NCI-H1092 treated with DMSO at 0.1 percent for 48 hours (cell line): ENCODE results near the gene ZC3H10.
"Not testable (repeated sequence)": the region's sequence is repeated elsewhere in the genome, so short reads cannot be mapped to it uniquely, and the experiment has no call there.

Experiments
- DNase-seq: peaks from one replicate; lab custom pipeline; 2025; lab: John Stamatoyannopoulos, UW

The ZC3H10 gene

DNA sequence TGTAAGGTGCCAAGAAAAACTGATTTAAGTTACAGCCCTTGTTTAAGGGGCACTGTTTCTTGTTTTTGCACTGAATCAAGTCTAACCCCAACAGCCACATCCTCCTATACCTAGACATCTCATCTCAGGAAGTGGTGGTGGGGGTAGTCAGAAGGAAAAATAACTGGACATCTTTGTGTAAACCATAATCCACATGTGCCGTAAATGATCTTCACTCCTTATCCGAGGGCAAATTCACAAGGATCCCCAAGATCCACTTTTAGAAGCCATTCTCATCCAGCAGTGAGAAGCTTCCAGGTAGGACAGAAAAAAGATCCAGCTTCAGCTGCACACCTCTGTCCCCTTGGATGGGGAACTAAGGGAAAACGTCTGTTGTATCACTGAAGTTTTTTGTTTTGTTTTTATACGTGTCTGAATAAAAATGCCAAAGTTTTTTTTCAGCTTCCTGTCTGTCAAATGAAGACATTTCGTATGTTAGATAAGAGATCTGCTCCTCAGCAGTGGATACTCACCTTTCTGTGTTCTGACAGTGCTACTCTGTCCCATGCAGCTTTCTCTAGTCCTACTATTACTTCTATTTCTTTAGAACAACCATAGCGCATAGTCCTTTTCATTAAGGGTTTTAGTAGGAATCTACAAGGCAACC is 14.9 kb upstream of the ZC3H10 start:
- no peak for DNase-seq

DNA sequence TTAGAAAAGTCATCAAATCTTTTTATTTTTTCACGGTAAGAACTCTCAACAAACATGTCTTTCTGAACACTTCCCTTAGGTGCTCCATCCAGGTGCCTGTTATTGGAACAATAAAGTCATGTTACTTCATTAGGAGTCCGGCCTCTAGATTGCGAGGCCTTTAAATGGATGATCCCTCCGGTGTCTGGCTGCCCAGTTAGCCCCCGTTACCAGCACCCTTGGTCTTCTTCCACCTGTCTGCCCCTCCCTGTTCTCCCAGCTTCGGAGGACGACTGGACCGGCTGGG is 14.3 kb upstream of the ZC3H10 start:
- no peak for DNase-seq

DNA sequence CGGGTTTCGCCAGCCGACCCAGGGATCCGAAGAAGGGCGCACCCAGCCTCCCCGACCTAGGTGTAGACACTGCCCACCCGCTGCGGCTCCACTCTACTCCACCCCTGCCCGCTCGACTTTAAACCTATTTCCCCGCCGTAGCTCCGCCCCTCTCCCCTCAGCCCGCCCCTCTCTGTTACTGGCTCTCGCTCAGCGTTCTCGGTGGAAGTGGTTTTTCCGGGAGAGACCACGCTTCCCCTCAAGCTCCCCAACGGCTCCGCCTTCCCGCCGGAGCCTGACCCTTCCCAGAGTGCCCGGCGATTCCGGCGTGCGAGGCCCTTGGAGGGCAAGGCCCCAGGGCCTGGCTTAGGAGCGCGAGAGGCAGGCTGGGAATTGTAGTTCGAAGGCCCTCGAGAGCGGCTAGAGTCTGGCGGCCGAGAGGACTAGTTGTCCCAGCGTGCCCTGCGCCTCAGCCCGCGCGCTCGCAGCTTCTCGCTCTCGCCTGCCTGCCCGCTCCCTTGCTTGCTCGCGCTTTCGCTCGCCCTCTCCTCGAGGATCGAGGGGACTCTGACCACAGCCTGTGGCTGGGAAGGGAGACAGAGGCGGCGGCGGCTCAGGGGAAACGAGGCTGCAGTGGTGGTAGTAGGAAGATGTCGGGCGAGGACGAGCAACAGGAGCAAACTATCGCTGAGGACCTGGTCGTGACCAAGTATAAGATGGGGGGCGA is 13.8 kb upstream of the ZC3H10 start, which contains the start of gene PA2G4:
TSS of gene PA2G4 (plus strand) at position 451 of the 706 bp plus-strand sequence. CDS start at position 630, 179 bp downstream.
- DNase-seq: peak; percentile 96

DNA sequence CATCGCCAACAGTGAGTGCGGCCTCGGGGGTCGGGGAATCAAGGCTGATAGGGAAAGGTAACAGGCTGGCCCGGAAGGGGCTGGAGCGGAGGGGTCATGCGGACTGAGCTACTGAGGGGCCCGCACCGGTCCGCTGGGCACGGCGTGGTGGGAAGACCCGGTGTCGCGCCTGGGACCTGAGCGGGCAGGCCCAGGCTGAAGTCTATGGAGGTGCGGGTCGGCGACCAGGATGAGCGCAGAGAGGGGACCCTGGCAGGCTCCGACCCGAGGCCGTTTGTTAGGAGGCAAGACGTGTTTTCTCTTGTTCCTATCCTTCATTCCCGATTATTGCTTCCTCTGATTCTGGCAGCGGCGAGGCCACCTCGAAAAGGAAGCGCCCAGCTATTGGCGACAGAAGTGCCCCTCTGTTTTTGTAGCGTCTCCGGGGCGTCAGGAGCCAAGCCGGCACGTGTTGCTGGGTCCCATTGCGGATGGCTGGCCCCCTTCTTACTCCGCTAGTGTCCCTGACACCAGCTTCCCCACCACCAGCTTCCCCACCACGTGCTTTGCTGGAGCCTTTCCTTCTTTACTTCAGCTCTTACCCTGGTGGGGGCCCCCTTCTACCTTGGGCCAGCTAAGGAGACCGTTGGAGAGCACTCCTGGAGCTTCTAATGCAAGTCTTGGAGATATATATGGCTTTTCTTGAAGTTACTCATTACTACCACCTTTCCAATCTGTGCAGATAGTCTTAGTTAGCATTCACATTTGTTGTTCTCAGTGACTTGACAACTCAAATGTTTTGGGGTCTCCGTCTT is 13.1 kb upstream of the ZC3H10 start:
- no peak for DNase-seq

DNA sequence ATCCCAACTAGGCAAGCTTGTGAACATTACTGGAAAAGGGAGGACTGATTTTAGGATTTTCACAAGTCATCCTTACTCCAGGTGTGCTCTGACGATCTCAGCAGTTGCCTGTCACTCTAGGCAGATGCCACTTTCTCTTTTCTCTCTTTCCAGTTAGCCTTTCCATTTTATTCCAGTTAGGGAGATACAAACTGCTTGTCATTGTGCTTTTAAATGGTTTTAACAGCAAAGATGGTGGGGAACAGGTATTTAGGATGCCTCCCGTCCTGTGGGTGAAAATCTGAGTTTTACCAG is 12.5 kb upstream of the ZC3H10 start:
- DNase-seq: no peak

DNA sequence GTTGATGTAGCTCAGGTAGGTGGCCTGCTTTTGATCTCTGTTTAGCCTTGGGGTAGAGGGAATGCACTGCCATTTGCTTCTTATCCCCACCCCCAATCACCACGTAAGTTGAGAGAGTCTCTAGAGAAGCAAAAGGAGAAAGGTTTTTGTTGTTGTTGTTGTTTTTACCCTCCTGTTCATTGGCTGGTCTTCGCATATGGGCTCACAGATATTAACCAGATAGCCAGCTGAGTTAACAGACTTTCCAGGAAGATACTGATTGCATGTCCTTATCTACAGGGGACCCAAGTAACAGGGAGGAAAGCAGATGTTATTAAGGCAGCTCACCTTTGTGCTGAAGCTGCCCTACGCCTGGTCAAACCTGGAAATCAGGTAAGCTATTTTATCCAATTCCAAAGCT is 10.8 kb upstream of the ZC3H10 start:
- DNase-seq: no peak

DNA sequence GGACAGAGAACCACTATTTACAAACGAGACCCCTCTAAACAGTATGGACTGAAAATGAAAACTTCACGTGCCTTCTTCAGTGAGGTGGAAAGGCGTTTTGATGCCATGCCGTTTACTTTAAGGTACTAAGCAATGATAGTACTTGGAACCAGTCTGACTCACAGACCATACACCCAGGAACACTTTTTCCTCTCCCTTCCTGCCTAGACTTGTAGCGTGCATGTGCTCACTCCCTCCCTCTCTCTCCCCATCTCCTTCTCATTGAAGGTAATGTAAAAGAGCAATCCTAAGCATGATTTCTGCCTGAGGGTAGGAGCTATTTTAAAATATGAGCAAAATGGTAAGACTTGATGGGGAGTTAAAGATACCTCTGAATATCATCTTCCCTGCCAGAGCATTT is 7.5 kb upstream of the ZC3H10 start:
- DNase-seq: no peak

DNA sequence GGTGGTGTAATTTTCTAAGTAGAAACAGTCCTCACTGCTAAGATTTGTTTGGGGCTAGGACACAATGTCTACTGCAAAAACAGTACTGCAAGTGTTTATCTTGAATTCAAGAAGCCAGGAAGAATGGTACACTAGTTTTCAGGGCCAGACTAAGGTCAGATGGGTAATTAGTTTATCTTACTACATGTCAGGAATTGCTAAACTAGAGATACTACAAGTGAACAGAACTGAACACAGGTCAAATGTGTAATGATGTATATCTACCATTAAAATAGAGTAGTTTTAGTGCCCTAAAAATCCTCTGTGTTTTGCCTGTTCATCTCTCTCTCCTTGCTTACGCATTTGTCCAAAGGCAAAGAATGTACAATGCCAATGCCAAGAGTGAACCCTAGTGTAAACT is 4.0 kb upstream of the ZC3H10 start:
- DNase-seq: no peak

DNA sequence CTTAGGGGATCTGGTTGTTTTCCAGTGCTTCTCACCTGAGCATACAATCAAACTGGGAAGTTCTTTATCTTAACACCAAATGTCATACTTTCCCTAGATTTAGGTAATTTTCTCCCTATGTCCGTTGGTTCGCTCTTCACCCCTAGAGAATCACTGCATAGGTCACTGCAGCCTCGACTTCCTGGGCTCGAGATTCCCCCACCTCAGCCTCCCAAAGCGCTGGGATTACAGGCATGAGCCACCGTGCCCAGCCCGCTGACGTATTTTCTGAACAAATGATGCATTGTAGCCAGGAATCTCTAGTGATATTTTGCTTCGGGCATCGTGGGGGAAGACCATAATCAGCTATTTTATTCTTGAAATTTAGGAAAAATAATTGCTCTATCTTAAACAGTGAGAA is 2.7 kb upstream of the ZC3H10 start:
- no peak for DNase-seq

DNA sequence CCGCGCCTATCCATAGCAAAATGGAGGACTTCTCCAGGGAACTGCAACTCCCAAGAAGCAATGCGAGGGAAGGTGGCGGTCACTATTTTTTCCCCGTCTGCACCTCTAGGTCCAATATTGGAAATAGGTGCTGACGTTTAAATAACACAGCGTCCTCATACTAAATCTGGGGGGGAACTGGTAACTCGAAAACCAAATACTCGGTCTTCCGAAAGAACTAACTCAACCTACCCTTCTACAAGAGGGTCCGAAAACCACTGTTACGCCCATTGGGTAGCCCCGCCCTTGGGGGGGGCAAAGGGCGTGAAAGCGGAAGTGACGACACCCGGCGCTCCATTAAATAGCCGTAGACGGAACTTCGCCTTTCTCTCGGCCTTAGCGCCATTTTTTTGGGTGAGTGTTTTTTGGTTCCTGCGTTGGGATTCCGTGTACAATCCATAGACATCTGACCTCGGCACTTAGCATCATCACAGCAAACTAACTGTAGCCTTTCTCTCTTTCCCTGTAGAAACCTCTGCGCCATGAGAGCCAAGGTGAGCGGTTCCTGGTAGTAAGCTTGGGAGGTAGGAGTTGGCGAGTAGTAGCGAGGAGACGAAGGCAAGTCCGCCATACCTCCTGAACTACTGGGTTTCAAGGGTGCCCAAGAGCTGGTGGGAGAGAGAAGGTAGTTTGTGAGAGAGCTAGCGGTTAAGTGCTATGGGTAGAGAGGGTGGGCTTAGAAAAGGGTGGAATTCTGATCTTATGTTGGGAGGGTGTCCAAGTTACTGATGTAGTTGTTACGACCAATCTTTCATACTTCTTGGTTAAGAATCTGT is 1.6 kb upstream of the ZC3H10 start, which contains the start of gene RPL41:
TSS of gene RPL41 (plus strand) at position 367 of the 815 bp plus-strand sequence.
- peak; percentile 91 for DNase-seq

DNA sequence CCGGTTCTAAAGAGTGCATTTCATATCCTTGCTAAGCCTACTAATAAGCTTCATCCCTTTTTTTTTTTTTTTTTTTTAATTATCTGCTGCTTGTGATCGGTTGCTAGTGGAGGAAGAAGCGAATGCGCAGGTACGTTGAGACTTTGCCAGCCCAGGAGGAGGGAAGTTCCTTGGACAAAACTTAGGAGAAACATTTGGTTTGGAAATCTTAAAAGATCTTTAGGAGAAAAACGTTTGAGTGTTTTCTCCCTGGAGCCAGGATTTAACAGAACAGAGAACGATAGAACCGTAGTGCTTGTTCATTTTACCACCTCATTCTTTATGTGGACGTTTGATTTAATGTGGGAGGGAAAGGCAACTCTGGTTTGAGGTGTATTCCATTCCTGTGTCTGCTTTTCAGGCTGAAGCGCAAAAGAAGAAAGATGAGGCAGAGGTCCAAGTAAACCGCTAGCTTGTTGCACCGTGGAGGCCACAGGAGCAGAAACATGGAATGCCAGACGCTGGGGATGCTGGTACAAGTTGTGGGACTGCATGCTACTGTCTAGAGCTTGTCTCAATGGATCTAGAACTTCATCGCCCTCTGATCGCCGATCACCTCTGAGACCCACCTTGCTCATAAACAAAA is 872 bp upstream of the ZC3H10 start:
- not testable (repeated sequence) for DNase-seq

DNA sequence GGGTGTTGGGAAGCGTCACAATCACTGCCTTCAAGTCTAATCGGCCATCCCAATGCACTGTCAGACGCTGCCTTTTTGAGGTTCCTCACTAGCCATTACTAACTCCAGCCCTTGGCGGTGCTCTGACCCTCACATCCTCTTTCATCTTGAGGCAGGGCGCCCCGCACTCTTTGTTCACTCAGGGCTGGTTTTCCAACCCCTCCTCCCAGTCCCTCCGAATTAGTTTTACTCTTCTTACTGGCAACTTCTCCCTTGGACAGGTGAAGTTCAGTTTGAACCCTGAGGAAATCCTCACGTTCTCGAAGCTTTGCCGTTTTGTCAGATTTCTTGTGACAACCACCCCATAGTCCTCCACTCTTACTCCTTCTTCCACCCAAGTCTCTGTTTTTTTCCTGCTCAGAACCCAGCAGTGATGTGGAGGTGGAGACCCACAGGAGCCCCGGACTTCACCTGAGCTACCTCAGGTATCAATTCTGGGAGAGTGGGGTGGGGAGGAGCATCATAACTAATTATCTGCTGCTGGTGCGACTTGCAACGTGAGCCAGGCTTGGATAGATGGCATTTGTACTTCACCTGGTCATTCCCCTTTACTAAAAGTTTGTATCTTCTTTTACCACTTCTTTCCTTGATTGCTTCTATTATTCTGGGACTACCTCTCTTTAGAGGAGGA is 757 bp downstream of the ZC3H10 start:
- peak; percentile 31 for DNase-seq

DNA sequence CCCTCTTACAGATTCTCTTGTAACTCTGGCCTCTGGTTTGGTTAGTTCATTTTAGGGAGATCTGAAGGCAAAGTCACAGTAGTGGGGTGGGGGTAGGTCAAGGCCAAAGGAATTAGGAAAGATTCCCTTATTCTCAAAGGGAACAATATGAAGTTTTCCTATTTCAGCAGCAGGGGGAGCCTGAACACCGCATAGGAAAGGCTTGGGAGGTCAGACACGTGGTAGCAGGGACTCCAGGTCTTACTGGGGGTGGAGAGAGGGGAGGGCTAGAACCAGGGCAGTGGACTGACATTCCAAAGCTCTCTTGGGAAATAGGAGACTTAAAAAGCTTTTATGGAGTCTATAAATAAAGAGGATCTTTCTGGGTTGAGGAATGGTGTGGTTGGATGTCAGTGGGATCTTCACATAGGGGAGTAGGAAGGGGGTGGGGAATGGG is 1.3 kb downstream of the ZC3H10 start:
- DNase-seq: peak; percentile 61

DNA sequence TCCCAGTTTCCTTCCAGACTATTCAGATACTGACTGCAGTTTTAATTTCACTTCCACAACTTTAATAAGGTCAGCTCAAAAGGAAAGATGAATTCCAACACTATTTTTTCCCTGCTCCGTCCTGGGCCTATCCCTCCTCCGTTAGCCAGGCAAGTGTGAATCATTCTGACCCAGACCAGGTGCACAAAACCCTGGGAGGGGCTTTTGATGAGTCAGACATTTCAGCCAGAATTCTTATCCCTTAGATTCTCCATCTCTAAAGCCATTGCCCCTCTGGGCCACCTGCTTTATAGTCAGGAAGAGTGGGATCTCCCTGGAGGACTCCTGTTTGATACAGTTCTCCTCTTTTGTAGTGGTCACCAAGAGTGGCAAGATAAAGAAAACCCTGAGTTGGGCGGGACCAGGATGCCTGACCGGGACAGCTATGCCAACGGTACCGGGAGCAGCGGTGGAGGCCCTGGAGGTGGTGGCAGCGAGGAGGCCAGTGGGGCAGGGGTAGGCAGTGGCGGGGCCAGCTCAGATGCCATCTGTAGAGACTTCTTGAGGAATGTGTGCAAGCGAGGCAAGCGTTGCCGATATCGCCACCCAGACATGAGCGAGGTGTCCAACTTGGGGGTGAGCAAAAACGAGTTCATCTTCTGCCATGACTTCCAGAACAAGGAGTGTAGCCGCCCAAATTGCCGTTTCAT is 2.2 kb downstream of the ZC3H10 start:
- no peak for DNase-seq

DNA sequence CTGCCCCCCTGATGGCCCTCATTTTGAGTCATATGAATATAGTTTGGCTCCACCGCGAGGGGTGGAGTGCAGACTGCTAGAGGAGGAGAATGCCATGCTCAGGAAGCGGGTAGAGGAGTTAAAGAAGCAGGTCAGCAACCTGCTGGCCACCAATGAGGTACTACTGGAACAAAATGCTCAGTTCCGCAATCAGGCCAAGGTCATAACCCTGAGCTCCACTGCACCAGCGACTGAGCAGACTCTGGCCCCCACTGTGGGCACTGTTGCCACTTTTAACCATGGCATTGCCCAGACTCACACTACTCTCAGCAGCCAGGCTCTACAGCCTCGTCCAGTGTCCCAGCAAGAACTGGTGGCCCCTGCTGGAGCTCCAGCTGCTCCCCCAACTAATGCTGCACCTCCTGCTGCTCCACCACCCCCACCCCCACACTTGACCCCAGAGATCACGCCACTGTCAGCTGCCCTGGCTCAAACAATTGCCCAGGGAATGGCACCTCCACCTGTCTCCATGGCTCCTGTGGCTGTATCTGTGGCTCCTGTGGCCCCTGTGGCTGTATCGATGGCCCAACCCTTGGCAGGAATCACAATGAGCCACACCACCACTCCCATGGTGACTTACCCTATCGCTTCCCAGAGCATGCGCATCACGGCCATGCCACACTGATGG is 3.3 kb downstream of the ZC3H10 start:
- no peak for DNase-seq

DNA sequence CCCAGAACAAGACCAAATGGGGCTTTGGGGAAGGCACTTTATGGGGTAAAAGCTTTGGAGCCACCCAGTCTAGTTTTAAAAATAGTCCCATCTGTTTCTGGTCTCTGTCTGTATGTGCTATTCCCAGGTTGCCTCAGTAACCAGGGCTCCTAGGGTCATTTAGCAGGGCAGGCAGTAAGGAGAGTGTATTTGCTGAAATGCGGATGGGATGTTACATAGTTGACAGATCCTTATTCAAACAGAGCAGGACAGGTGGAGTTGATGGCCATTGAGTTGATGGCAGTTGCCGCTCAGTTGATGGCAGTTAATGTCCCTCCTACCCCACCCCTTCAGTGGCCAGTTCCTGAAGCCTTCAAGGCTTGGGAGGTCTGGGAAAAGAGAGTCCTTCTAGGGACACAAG is 4.6 kb downstream of the ZC3H10 start:
- no peak for DNase-seq

DNA sequence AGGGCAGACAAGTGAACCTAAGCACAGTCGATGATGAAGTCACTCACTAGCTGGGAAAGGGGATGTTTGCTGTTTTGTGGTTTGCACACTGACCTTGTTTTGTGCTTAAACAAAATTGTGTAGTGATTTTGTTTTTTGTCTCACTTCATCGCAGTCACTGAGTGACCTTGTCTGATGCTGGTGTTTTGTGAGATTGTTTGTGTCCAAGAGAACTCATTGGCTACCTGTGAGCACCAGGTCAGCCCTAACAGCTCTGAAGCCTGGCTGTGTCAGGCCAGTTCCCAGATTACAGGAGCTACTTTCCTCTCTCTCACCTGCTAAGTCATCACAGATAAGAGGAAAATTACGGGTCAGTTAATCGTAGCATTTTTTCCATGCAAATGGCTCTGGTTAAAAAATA is 6.1 kb downstream of the ZC3H10 start:
- no peak for DNase-seq

DNA sequence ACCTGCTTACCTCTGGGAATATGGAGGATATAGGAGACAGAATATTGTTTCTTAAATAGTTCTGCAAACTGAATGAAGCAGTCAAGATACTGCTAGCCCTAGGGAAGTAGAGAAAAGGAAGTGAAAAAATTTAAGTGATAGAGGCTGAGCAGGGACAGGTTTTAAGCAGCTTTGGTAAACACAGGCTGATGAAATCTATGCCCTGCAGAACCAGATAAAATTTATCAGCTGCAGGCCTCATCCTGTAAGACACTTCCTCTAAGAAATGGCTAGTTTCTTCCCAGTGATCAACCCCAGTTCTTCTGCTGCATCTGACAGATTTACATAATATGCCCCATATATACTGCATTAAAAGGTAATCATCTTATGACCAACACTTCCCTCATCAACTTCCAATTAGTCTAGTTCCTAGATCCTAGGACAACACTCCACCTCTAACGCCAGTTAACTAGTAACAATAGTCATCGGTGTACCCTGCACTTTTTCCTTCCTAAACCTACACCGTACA is 8.7 kb downstream of the ZC3H10 start:
- no peak for DNase-seq

DNA sequence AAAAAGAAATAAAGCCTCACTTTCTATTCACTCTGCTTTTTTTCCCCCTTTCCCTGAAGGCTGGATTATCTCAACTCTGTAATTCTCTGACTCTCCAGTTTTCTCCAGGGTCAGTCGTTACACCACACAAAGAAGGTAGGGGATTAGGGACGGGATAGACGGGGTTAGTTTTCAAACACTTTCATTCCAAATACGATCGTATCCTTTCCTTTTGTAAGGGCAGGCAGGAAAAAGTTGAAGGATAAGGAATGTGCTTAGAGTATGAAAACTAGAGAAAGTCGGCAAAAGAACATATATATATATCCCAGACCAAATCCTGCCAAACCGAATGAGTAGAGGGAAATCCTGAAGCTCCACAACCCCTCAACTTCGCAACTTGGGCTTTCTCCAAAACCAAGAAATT is 9.4 kb downstream of the ZC3H10 start:
- no peak for DNase-seq
